Loucy (cell line): Measurements from ENCODE around the gene PTPRT.

Experiments
- H2AFZ ChIP-seq: fragments of 200-600 bp; sonication (generic); 2 replicates; pipeline ENCODE4 v1.6.0; 2016; ENCODE audit warnings: antibody characterized with exemption, mild to moderate bottlenecking, low read length, moderate library complexity
- H3F3A ChIP-seq: fragments of 200-600 bp; 2 replicates; pipeline ENCODE4 v1.6.0; 2016; ENCODE audit warnings: antibody characterized with exemption, low read depth, mild to moderate bottlenecking
- H3K27me3 ChIP-seq: fragments of 200-600 bp; sonication (generic); 2 replicates; pipeline ENCODE4 v1.6.1; 2014; ENCODE audit warnings: low read length, mild to moderate bottlenecking; ENCODE audit not compliant: insufficient read depth, poor library complexity, severe bottlenecking
- H3K36me3 ChIP-seq: fragments of 200-600 bp; sonication (generic); 2 replicates; pipeline ENCODE4 v1.6.1; 2016; ENCODE audit warnings: low read length; ENCODE audit not compliant: insufficient read depth
- H3K4me1 ChIP-seq: fragments of 200-600 bp; sonication (generic); 2 replicates; pipeline ENCODE4 v1.5.1; 2014; ENCODE audit warnings: low read length, mild to moderate bottlenecking; ENCODE audit not compliant: insufficient read depth, poor library complexity, severe bottlenecking
- H3K4me2 ChIP-seq: fragments of 200-600 bp; sonication (generic); 2 replicates; pipeline ENCODE4 v1.6.0; 2014; ENCODE audit warnings: antibody characterized with exemption, low read length, low read depth, mild to moderate bottlenecking; ENCODE audit not compliant: poor library complexity, severe bottlenecking
- H3K4me3 ChIP-seq: fragments of 200-600 bp; sonication (generic); 2 replicates; pipeline ENCODE4 v1.5.1; 2014; ENCODE audit warnings: low read length, mild to moderate bottlenecking, mixed read lengths; ENCODE audit not compliant: poor library complexity, severe bottlenecking
- H3K79me2 ChIP-seq: fragments of 200-600 bp; sonication (generic); 2 replicates; pipeline ENCODE4 v1.6.1; 2014; ENCODE audit warnings: low read length; ENCODE audit not compliant: insufficient read depth
- H3K9ac ChIP-seq: fragments of 200-600 bp; sonication (generic); 2 replicates; pipeline ENCODE4 v1.6.0; 2014; ENCODE audit warnings: mild to moderate bottlenecking, low read depth, low read length, moderate library complexity; ENCODE audit not compliant: poor library complexity, severe bottlenecking
- H3K9me2 ChIP-seq: fragments of 200-600 bp; sonication (generic); replicated peaks from 2 replicates; pipeline ENCODE4 v1.6.1; 2016; ENCODE audit warnings: low read depth, low read length, mixed read lengths
- H3K9me3 ChIP-seq: fragments of 200-600 bp; sonication (generic); 2 replicates; pipeline ENCODE4 v1.6.1; 2014; ENCODE audit warnings: mild to moderate bottlenecking, antibody characterized with exemption, low read length, low read depth; ENCODE audit not compliant: insufficient read depth
- H4K20me1 ChIP-seq: fragments of 200-600 bp; sonication (generic); 2 replicates; pipeline ENCODE4 v1.6.0; 2014; ENCODE audit warnings: antibody characterized with exemption, low read length, mild to moderate bottlenecking; ENCODE audit not compliant: insufficient read depth, poor library complexity, severe bottlenecking
- CTCF ChIP-seq: fragments of 200-600 bp; sonication (generic); conservative IDR thresholded peaks from 2 replicates; pipeline ENCODE4 v1.5.1; 2014; ENCODE audit warnings: mild to moderate bottlenecking, antibody characterized with exemption, low read length
- EZH2phosphoT487 ChIP-seq: fragments of 200-600 bp; IDR thresholded peaks from 2 replicates; pipeline ENCODE4 v1.6.1; 2018; ENCODE audit warnings: antibody characterized with exemption, mild to moderate bottlenecking, moderate library complexity, borderline replicate concordance

PTPRT gene

GRCh38 chr20:42359617-42360016 lies 830.1 kb downstream of the PTPRT start:
- Histone ChIP-seq H3K9me3 (no peaks in the 10 kb centered on the region), H3K36me3 (no peaks in the 10 kb centered on the region), H3K79me2 (no peaks in the 10 kb centered on the region), H3K4me3 (no peak overlapping the region), H3K4me1 (no peaks in the 10 kb centered on the region), H3F3A (no peaks in the 10 kb centered on the region), H2AFZ (no peak overlapping the region), H4K20me1 (no peaks in the 10 kb centered on the region), H3K4me2 (no peak overlapping the region), H3K9me2 (no peaks in the 10 kb centered on the region), H3K9ac (no peak overlapping the region), H3K27me3 (no peaks in the 10 kb centered on the region)
- no peak for TF ChIP-seq CTCF
- no peak for TF ChIP-seq EZH2phosphoT487

DNA sequence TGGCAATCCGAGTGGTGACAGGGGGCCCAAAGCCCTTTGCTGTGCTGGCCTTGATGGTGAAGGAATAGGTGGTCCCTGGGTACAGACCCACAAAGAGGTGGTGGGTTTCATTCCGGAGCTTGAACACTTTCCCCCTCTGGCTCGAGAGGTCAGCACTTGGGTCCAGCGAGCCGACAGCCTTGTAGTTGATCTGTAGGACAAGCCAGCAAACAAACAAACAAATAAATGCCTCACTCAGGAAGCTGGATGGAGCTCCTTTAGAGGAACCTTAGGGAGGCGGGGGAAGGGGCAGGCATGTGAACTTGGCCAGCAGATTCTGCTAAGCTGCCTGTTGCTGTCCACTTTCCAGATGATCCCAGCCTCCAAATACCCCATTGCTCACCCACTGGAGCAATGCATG lies 837.6 kb downstream of the PTPRT start:
- H3K9me2 ChIP-seq: no peaks in the 10 kb centered on the region
- no peak overlapping the region for H3K4me3 ChIP-seq
- no peak overlapping the region for H3K9ac ChIP-seq
- H3K27me3 ChIP-seq: no peaks in the 10 kb centered on the region
- no peaks in the 10 kb centered on the region for H3F3A ChIP-seq
- H3K36me3 ChIP-seq: no peaks in the 10 kb centered on the region
- TF ChIP-seq EZH2phosphoT487 (no peak), CTCF (no peak)
- H2AFZ ChIP-seq: no peak overlapping the region
- no peaks in the 10 kb centered on the region for H3K79me2 ChIP-seq
- H3K4me2 ChIP-seq: no peak overlapping the region
- H3K4me1 ChIP-seq: no peaks in the 10 kb centered on the region
- no peaks in the 10 kb centered on the region for H4K20me1 ChIP-seq
- peaks cover 3% of the 10 kb centered on the region; the same call in 1 of the 2 replicates for H3K9me3 ChIP-seq

DNA sequence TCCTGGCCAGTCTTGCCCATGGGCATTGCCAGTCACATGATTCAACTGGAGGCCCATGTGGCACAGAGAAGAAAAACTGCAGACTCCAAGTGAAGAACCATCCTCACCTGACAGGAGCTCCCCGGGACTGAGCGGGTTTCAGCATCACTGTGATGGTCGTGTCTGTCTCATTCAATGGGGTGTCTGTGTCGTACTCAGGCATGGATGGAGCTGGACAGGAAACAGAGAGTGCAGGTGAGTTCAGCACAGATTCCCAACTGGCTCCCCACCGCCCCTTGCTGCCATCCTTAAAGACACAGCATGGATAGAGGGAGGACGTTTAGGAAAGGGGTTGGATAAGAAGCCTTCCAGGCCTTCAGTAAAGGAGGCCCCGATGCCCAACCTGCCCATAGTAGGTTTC lies 839.2 kb downstream of the PTPRT start:
- H2AFZ ChIP-seq: no peak overlapping the region
- H3F3A ChIP-seq: no peaks in the 10 kb centered on the region
- no peaks in the 10 kb centered on the region for H3K27me3 ChIP-seq
- H3K4me1 ChIP-seq: no peaks in the 10 kb centered on the region
- no peak overlapping the region for H3K4me3 ChIP-seq
- TF ChIP-seq EZH2phosphoT487 (no peak), CTCF (no peak)
- H3K9me3 ChIP-seq: peaks cover 3% of the 10 kb centered on the region; the same call in 1 of the 2 replicates
- H4K20me1 ChIP-seq: no peaks in the 10 kb centered on the region
- no peaks in the 10 kb centered on the region for H3K79me2 ChIP-seq
- H3K9me2 ChIP-seq: no peaks in the 10 kb centered on the region
- no peak overlapping the region for H3K4me2 ChIP-seq
- no peak overlapping the region for H3K9ac ChIP-seq
- H3K36me3 ChIP-seq: no peaks in the 10 kb centered on the region
